Fibroblast of skin of scalp (primary cell): ENCODE results near the gene MAP2K2. TPM values are rescaled to one million over a fixed set of nuclear protein-coding genes. Genes with fewer than 3 reads are reported as not detected.
A peak's percentile ranks its signal among the peaks of the same experiment; 100 is the strongest.
"Not testable (repeated sequence)": the region's sequence is repeated elsewhere in the genome, so short reads cannot be mapped to it uniquely, and the experiment has no call there.

Source experiments
- DNase-seq: peaks from one replicate; pipeline ENCODE4 v3.0.0-alpha.2; 2013
- polyA plus RNA-seq, 2 experiments: library from polyadenylated mRNA; unstranded; fragments of 120-200 nt; gene quantifications; one replicate each; pipeline ENCODE4 v1.2.1, GENCODE V29; 2013; ENCODE audit not compliant: insufficient read length in 2 of 2

The MAP2K2 gene
- 182 TPM for polyA plus RNA-seq (2013, experiment 1 of 2; ENCODE audit: insufficient read length)
- polyA plus RNA-seq (2013, experiment 2 of 2; ENCODE audit: insufficient read length): 183 TPM

- peak; percentile 93 for DNase-seq
These were observed at the start of gene MAP2K2 for GRCh38 chr19:4123615-4124568. Gene MAP2K2, minus strand, starts transcription at chr19:4124122. Its CDS starts 247 bp downstream, at chr19:4123875.

GRCh38 chr19:4172861-4173473, 49.0 kb upstream of the MAP2K2 start:
- peak; percentile 48 for DNase-seq

GRCh38 chr19:4171676-4172075, 47.8 kb upstream of the MAP2K2 start:
- no peak for DNase-seq

GRCh38 chr19:4164262-4164661, 40.3 kb upstream of the MAP2K2 start:
- no peak for DNase-seq

GRCh38 chr19:4161415-4162077, 37.6 kb upstream of the MAP2K2 start:
- no peak for DNase-seq

GRCh38 chr19:4157971-4158370, 34.0 kb upstream of the MAP2K2 start:
- not testable (repeated sequence) for DNase-seq

- no peak for DNase-seq
These were observed 33.2 kb upstream of the MAP2K2 start for GRCh38 chr19:4157164-4157563.

- no peak for DNase-seq
These were observed 30.8 kb upstream of the MAP2K2 start for GRCh38 chr19:4154571-4155312.

GRCh38 chr19:4152241-4152998, 28.5 kb upstream of the MAP2K2 start:
- DNase-seq: no peak

- DNase-seq: no peak
These were observed 27.7 kb upstream of the MAP2K2 start for GRCh38 chr19:4151623-4152022.

GRCh38 chr19:4149518-4150288, 25.8 kb upstream of the MAP2K2 start:
- DNase-seq: no peak

- peak; percentile 38 for DNase-seq
These were observed 20.8 kb upstream of the MAP2K2 start for GRCh38 chr19:4144666-4145249.

GRCh38 chr19:4142916-4143315, 19.0 kb upstream of the MAP2K2 start:
- not testable (repeated sequence) for DNase-seq

GRCh38 chr19:4140237-4140711, 16.4 kb upstream of the MAP2K2 start:
- DNase-seq: peak; percentile 65

GRCh38 chr19:4139614-4140236, 15.8 kb upstream of the MAP2K2 start:
- DNase-seq: peak; percentile 54

GRCh38 chr19:4138445-4138844, 14.5 kb upstream of the MAP2K2 start:
- no peak for DNase-seq

GRCh38 chr19:4136680-4137088, 12.8 kb upstream of the MAP2K2 start:
- DNase-seq: no peak

GRCh38 chr19:4135386-4135785, 11.5 kb upstream of the MAP2K2 start:
- DNase-seq: peak; percentile 14

- no peak for DNase-seq
These were observed 10.4 kb upstream of the MAP2K2 start for GRCh38 chr19:4134351-4134750.
